GM12892 (cell line): ENCODE results near the gene PIP5K1C.

Experiments used
- POLR2A ChIP-seq: IDR thresholded peaks from 2 replicates; pipeline ENCODE4 v1.6.1; 2011; ENCODE audit warnings: low read depth, low read length, control low read depth
- POLR2AphosphoS5 ChIP-seq: IDR thresholded peaks from 2 replicates; pipeline ENCODE4 v1.6.1; 2011; ENCODE audit warnings: low read depth, low read length, control low read depth
- TAF1 ChIP-seq: IDR thresholded peaks from 2 replicates; pipeline ENCODE4 v1.6.1; 2011; ENCODE audit warnings: low read depth, mild to moderate bottlenecking, control low read depth, low read length, borderline replicate concordance

DNA sequence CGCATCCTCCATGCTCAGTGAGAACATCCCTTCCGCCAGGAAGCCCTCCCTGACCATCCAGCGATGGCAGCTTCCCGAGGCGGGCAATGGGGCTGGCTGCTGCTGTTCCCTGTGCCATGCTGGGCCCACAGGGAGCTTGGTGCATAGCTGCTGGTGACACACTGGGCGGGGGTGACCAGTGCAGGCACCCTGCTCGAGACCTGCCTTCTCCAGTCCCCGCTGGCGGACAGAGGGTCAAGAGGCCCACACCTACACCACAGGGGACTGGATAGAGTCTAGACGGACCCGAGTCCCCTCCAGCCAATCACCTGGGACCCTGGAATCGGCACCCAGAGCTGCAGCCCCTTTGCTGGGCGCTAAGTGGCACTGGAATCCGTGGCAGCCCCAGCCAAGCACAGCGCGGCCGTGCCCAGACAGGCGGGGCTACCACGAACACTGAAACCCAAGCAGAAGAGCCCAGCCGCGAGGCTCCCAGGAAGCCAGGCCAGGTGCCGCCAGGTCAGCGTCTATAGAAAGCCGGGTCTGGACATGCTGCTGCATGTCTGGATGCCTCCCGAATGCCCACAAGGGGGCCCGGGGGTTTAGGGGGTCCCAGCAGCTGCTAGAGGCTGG lies 84.6 kb downstream of the PIP5K1C start:
- TF ChIP-seq POLR2A: no peak
- TF ChIP-seq POLR2AphosphoS5: no peak
- TF ChIP-seq TAF1: no peak
